Measurements from ENCODE around the gene ADSS2.

GRCh38 chr1:244442850-244443249 lies 8.9 kb downstream of the ADSS2 start:
- TF ChIP-seq CTCF (IDR thresholded peaks at IDR 0.05) = no peak
- no peak for TF ChIP-seq POLR2A (IDR thresholded peaks at IDR 0.05)
